T-cell (primary cell): ENCODE measurements around the gene UBA6. TPM values are rescaled to one million over a fixed set of nuclear protein-coding genes. Genes with fewer than 3 reads are reported as not detected.

Experiments used
- ATAC-seq, 4 experiments: fragments of 200-7000 bp in 3 of 4; fragments of 150-1000 bp in 1 of 4; cut with Tn5 transposase; replicated peaks in 1 of 4; 1 replicate in 3 of 4; 2 replicates in 1 of 4; pipeline ENCODE4 v1.10.0; 2021; ENCODE audit warnings: moderate library complexity in 3 of 4, mild to moderate bottlenecking in 2 of 4, moderate number of reproducible peaks in 1 of 4
- CTCF ChIA-PET, 2 donors: fragments of 300-600 bp; sonication (Branson Sonifier 250); formaldehyde crosslinking; loops; one replicate each; lab custom pipeline; 2022; ENCODE audit warnings: antibody characterized with exemption in 2 of 2; lab: Charles Lee
- POLR2A ChIA-PET, 2 donors: fragments of 300-600 bp; sonication (Branson Sonifier 250); formaldehyde crosslinking; loops; one replicate each; lab custom pipeline; 2022; ENCODE audit warnings: antibody characterized with exemption in 2 of 2; lab: Charles Lee
- DNase-seq, 35 experiments: peaks; one replicate each; pipeline versions ENCODE4 v3.0.0 to v3.0.0-alpha.2; 2013 to 2023
- H3K27ac ChIP-seq: one replicate; pipeline ENCODE4 v1.5.1; 2013; ENCODE audit warnings: low read length
- H3K27me3 ChIP-seq, 2 experiments: replicated peaks in 1 of 2; 1 replicate in 1 of 2; 2 replicates in 1 of 2; pipeline versions ENCODE4 v1.6.1 to v1.7.0; 2013; ENCODE audit warnings: low read length in 1 of 2, mixed read lengths in 1 of 2; ENCODE audit not compliant: control insufficient read depth in 2 of 2, insufficient read depth in 2 of 2; ENCODE audit errors: extremely low read depth in 1 of 2
- H3K36me3 ChIP-seq, 2 donors: 1 replicate in 1 of 2; 2 replicates in 1 of 2; pipeline versions ENCODE4 v1.6.1 to v1.7.0; 2013; ENCODE audit warnings: low read length in 1 of 2; ENCODE audit not compliant: control insufficient read depth in 2 of 2, insufficient read depth in 1 of 2; ENCODE audit errors: extremely low read depth in 1 of 2
- H3K4me1 ChIP-seq, 2 experiments: 1 replicate in 1 of 2; 2 replicates in 1 of 2; pipeline versions ENCODE4 v1.6.1 to v1.7.0; 2013; ENCODE audit warnings: low read length in 2 of 2, mixed read lengths in 1 of 2; ENCODE audit not compliant: insufficient read depth in 2 of 2, control insufficient read depth in 1 of 2; ENCODE audit errors: extremely low read depth in 1 of 2
- H3K4me3 ChIP-seq, 2 donors: 1 replicate in 1 of 2; 2 replicates in 1 of 2; pipeline versions ENCODE4 v1.5.1 to v1.7.0; 2013; ENCODE audit warnings: mild to moderate bottlenecking in 2 of 2, low read length in 1 of 2, moderate library complexity in 1 of 2; ENCODE audit not compliant: control insufficient read depth in 1 of 2; ENCODE audit errors: extremely low read depth in 1 of 2
- H3K9me3 ChIP-seq: 2 replicates; pipeline ENCODE4 v1.7.0; 2013
- H3K27ac Mint-ChIP-seq, 2 donors: one replicate each; pipeline ENCODE4 v1.8.0; 2020 to 2021; ENCODE audit warnings: mild to moderate bottlenecking in 2 of 2, mixed read lengths in 2 of 2
- H3K27me3 Mint-ChIP-seq, 2 donors: one replicate each; pipeline ENCODE4 v1.8.0; 2021 to 2022; ENCODE audit warnings: mixed read lengths in 2 of 2
- H3K36me3 Mint-ChIP-seq: one replicate; pipeline ENCODE4 v1.8.0; 2021; ENCODE audit warnings: mixed read lengths
- H3K4me1 Mint-ChIP-seq, 3 donors: one replicate each; pipeline ENCODE4 v1.8.0; 2020 to 2022; ENCODE audit warnings: mixed read lengths in 3 of 3, mild to moderate bottlenecking in 1 of 3
- H3K4me3 Mint-ChIP-seq, 3 donors: one replicate each; pipeline ENCODE4 v1.8.0; 2020 to 2022; ENCODE audit warnings: mild to moderate bottlenecking in 3 of 3, mixed read lengths in 3 of 3, moderate library complexity in 3 of 3
- H3K9me3 Mint-ChIP-seq, 3 donors: one replicate each; pipeline ENCODE4 v1.8.0; 2020 to 2022; ENCODE audit warnings: mixed read lengths in 3 of 3
- WGBS: methylation state at CpG from one replicate; pipeline ENCODE4 v1.1.5; 2013; ENCODE audit warnings: missing lambda C conversion rate; ENCODE audit not compliant: insufficient coverage; 5-methylcytosine and 5-hydroxymethylcytosine counted together
- total RNA-seq, 35 experiments: library from RNA in 6 of 35; stranded (reverse) in 6 of 35; fragments of 120-200 nt in 1 of 35; gene quantifications; one replicate each; pipeline versions ENCODE4 v1.2.1 to v1.2.4 and lab custom pipeline; 2013 to 2026

Gene UBA6
- total RNA-seq, 5 donors from 2014 or later (not counting 1 experiment from before 2014, with no cell fraction given) = 42.3 to 48.4 (median 43.0) TPM

DNA sequence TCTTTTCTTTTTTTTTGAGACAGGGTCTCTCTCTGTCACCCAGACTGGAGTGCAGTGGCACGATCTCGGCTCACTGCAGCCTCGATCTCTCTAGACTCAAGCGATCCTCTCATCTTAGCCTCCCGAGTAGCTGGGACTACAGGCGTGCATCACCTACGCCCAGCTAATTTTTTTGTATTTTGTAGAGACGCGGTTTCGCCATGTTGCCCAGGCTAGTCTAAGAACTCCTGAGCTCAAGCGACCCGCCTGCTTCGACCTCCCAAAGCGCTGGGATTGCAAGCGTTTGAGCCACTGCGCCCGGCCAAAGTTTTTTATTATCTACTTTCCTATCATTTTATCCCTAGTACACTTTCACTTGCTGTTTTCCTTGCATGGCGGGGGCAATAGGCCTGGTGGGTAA is 1.4 kb downstream of the UBA6 start:
- peaks cover 19% of the 10 kb centered on the region for H3K36me3 Mint-ChIP-seq
- H3K9me3 Mint-ChIP-seq = no peaks in the 10 kb centered on the region
- H3K4me3 Mint-ChIP-seq = peak overlapping the region; percentile 96 to 97 (median 97)
- Histone ChIP-seq H3K27me3 (no peaks in the 10 kb centered on the region), H3K4me3 (peak overlapping the region in 1 of 2 donors; percentile 88), H3K27ac (peak overlapping the region; percentile 74), H3K36me3 (no peaks in the 10 kb centered on the region), H3K9me3 (no peaks in the 10 kb centered on the region), H3K4me1 (peaks cover 16% of the 10 kb centered on the region in 2 experiments)
- DNase-seq (no peak), ATAC-seq (no peak)
- H3K27me3 Mint-ChIP-seq = no peaks in the 10 kb centered on the region
- ChIA-PET CTCF (interaction anchor here in 1 of 2 donors (0.7 to 1.6 kb wide), 4 partner anchors 25 to 156 kb away, joined by 3 to 6 read pairs (median 4); partner anchors contain the start of gene CENPC), POLR2A (interaction anchor here in 1 of 2 donors (0.7 kb wide), 1 partner anchor 30 kb away, joined by 3 read pairs; no protein-coding TSS in a partner anchor)
- WGBS = 100% methylated on average over 5 of the region's 18 CpGs
- H3K27ac Mint-ChIP-seq = peak overlapping the region; percentile 59 to 98
- peaks cover 57 to 65% (median 64%) of the 10 kb centered on the region in 3 donors for H3K4me1 Mint-ChIP-seq

DNA sequence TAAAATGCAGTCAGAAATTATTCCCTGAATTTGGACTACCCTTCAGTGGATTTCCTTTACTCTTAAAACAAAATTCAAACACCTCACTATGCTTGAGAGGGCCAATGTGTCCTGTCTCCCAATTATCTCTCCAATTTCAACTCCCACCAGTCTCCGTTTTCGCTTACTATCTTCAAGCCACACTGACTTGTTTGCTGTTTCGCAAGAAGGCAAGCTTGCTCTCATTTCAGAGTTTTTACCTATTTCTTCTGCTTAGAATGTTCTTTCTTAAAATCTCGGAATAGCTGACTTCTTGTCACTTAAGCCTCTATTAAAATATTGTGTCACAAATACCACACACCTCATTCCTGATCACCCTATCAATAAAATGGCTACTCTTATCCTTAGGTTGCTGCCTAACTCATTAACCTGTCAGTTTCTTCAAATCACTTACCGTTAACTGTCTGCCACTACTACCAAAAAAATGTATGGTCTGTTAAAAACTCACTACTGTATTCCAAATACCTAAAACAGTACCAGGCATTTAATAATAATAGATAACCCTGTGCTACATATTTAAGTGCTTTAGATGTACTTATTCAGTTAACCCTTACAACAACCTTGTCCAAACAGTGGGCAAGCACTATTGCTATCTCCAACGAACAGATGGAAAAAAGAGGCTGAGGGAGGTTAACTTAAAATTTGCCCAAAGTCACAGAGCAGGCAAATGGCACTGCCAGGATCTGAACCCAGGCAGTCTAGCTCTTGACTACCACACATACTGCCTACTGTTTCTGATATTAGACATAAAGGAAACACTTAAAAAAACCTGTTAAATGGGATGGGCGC is 2.9 kb downstream of the UBA6 start:
- Mint-ChIP-seq H3K27ac (peak overlapping the region in 1 of 2 donors; percentile 1), H3K4me1 (peaks cover 50 to 58% (median 50%) of the 10 kb centered on the region in 3 donors), H3K36me3 (peaks cover 18% of the 10 kb centered on the region), H3K27me3 (no peaks in the 10 kb centered on the region), H3K9me3 (no peaks in the 10 kb centered on the region), H3K4me3 (no peak overlapping the region)
- CTCF ChIA-PET = no interaction called here
- POLR2A ChIA-PET = interaction anchor here in 1 of 2 donors (0.6 kb wide), 1 partner anchor 1236 kb away, joined by 3 read pairs; no protein-coding TSS in a partner anchor
- WGBS = 97% methylated on average over 5 of the region's 7 CpGs
- H3K27ac ChIP-seq = no peak overlapping the region
- peaks cover 16% of the 10 kb centered on the region in 2 experiments for H3K4me1 ChIP-seq
- no peaks in the 10 kb centered on the region for H3K27me3 ChIP-seq
- no peak for DNase-seq
- H3K36me3 ChIP-seq = peaks cover 0 to 3% of the 10 kb centered on the region in 2 donors
- no peaks in the 10 kb centered on the region for H3K9me3 ChIP-seq
- no peak for ATAC-seq
- H3K4me3 ChIP-seq = no peak overlapping the region

DNA sequence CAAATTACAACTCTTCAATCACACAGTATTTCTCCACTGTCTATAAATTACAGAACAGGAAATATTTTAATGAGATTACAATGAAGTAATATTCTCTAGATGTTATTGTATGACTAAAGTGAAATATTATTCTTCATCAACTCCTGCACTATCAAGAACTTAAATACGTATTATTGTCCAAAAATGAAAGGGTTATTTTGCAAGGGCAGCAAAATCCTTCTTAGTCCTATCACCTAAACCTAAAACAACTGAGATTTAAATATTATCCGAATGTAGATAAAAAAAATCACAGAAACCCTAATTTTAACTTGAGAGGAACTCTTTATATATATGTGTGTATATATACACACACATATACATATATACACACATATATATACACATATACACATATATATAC is 4.9 kb downstream of the UBA6 start:
- H3K27ac ChIP-seq = no peak overlapping the region
- Mint-ChIP-seq H3K9me3 (peaks cover 0 to 4% (median 0%) of the 10 kb centered on the region in 3 donors), H3K27me3 (no peaks in the 10 kb centered on the region), H3K4me3 (no peak overlapping the region), H3K36me3 (peaks cover 37% of the 10 kb centered on the region), H3K27ac (no peak overlapping the region), H3K4me1 (peaks cover 39 to 49% (median 44%) of the 10 kb centered on the region in 3 donors)
- H3K9me3 ChIP-seq = no peaks in the 10 kb centered on the region
- no CpG with 5 or more reads among the region's 2 CpGs for WGBS
- DNase-seq (no peak), ATAC-seq (no peak)
- H3K4me3 ChIP-seq = no peak overlapping the region
- CTCF ChIA-PET = no interaction called here
- H3K4me1 ChIP-seq = peaks cover 8 to 16% of the 10 kb centered on the region in 2 experiments
- no peaks in the 10 kb centered on the region for H3K27me3 ChIP-seq
- POLR2A ChIA-PET = no interaction called here
- peaks cover 0 to 21% of the 10 kb centered on the region in 2 donors for H3K36me3 ChIP-seq

DNA sequence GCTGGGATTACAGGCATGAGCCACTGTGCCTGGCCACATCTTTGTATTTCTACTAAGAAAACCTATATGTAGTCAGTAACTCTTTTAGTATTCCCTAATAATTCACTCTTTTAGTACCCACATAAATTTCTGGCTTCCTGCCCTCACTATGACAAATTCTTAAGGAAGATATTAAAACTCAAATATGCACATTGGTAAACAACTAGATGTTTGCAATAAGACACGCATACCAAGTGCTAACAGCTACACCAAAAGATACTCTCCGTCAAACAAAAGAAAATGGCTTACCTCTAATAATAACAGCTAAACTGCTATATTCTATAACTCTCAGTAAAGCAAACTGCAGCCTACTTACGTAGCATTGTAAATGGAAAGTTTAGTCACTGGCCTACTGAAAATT is 6.3 kb downstream of the UBA6 start:
- H3K27ac ChIP-seq = no peak overlapping the region
- POLR2A ChIA-PET = interaction anchor here in 1 of 2 donors (0.6 kb wide), 1 partner anchor 21 kb away, joined by 10 read pairs; no protein-coding TSS in a partner anchor
- Mint-ChIP-seq H3K36me3 (peaks cover 47% of the 10 kb centered on the region), H3K4me3 (no peak overlapping the region), H3K27me3 (no peaks in the 10 kb centered on the region), H3K27ac (no peak overlapping the region), H3K4me1 (peaks cover 42 to 53% (median 48%) of the 10 kb centered on the region in 3 donors), H3K9me3 (peaks cover 0 to 4% (median 0%) of the 10 kb centered on the region in 3 donors)
- no peaks in the 10 kb centered on the region for H3K9me3 ChIP-seq
- no peak overlapping the region for H3K4me3 ChIP-seq
- CTCF ChIA-PET = interaction anchor here in 1 of 2 donors (0.6 to 0.7 kb wide), 4 partner anchors 50 to 139 kb away, joined by 3 to 8 read pairs (median 5); no protein-coding TSS in a partner anchor
- 100% methylated on average over 1 of the region's 3 CpGs for WGBS
- peaks cover 3 to 12% of the 10 kb centered on the region in 2 experiments for H3K4me1 ChIP-seq
- no peak for ATAC-seq
- no peak for DNase-seq
- no peaks in the 10 kb centered on the region for H3K27me3 ChIP-seq
- H3K36me3 ChIP-seq = peaks cover 0 to 28% of the 10 kb centered on the region in 2 donors

DNA sequence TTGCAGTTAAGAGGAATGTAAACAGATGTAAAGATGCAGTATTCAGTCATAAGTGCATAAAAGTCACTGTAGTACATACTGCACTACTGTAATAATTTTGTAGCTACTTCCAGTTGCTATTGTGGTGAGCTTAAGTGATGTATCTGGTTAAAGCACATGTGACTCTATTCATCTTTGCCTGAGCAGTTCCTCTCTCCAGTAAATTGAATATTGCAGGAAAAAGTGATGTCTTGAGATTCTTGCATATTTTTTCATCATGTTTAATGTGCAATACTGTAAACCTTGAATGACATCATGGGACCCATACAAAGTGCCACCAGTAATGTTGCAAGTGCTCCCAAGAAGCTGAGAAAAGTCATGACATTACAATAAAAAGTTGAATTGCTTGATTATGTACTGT is 9.6 kb downstream of the UBA6 start:
- Mint-ChIP-seq H3K36me3 (peaks cover 57% of the 10 kb centered on the region), H3K27me3 (no peaks in the 10 kb centered on the region), H3K4me3 (no peak overlapping the region), H3K9me3 (peaks cover 0 to 4% (median 0%) of the 10 kb centered on the region in 3 donors), H3K4me1 (peaks cover 29 to 43% (median 35%) of the 10 kb centered on the region in 3 donors), H3K27ac (no peak overlapping the region)
- CTCF ChIA-PET = no interaction called here
- no peaks in the 10 kb centered on the region for H3K9me3 ChIP-seq
- POLR2A ChIA-PET = no interaction called here
- ATAC-seq (no peak), DNase-seq (no peak)
- H3K36me3 ChIP-seq = peaks cover 0 to 33% of the 10 kb centered on the region in 2 donors
- H3K4me1 ChIP-seq = no peaks in the 10 kb centered on the region
- H3K27ac ChIP-seq = no peak overlapping the region
- H3K27me3 ChIP-seq = no peaks in the 10 kb centered on the region
- H3K4me3 ChIP-seq = no peak overlapping the region

DNA sequence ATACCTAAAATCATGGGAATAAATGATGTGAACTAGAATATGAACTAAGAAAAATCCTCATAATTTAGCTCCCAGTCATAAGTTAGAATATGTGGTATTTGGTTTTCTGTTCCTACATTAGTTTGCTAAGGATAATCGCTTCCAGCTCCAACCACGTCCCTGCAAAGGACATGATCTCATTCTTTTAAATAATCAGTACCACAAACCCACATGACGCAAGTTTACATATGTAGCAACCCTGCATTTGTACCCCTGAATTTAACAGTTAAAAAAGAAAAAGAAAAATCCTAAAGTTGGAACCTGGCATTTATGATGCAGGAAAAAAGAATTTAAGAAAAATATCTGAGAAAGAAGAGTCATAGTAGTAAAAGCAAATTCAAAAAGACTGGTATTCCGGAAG is 13.3 kb downstream of the UBA6 start:
- no CpG with 5 or more reads among the region's 4 CpGs for WGBS
- Histone ChIP-seq H3K9me3 (no peaks in the 10 kb centered on the region), H3K27ac (no peak overlapping the region), H3K4me1 (peaks cover 0 to 2% of the 10 kb centered on the region in 2 experiments), H3K4me3 (no peak overlapping the region), H3K36me3 (peaks cover 0 to 32% of the 10 kb centered on the region in 2 donors), H3K27me3 (no peaks in the 10 kb centered on the region)
- Mint-ChIP-seq H3K9me3 (peaks cover 0 to 4% (median 0%) of the 10 kb centered on the region in 3 donors), H3K4me1 (peaks cover 32 to 46% (median 44%) of the 10 kb centered on the region in 3 donors), H3K36me3 (peaks cover 53% of the 10 kb centered on the region), H3K27me3 (no peaks in the 10 kb centered on the region), H3K27ac (no peak overlapping the region), H3K4me3 (no peak overlapping the region)
- ChIA-PET POLR2A (interaction anchor here in 1 of 2 donors (0.7 kb wide), 1 partner anchor 13 kb away, joined by 3 read pairs; no protein-coding TSS in a partner anchor), CTCF (interaction anchor here in 1 of 2 donors (0.8 kb wide), 1 partner anchor 11 kb away, joined by 3 read pairs; no protein-coding TSS in a partner anchor)
- DNase-seq (no peak), ATAC-seq (no peak)
